D721Med (cell line): ENCODE results near the gene C1QTNF3.

ENCODE experiments used
- DNase-seq: peaks from one replicate; pipeline ENCODE4 v3.0.0; 2011; ENCODE audit warnings: low spot score; ENCODE audit not compliant: insufficient read length
- FAIRE-seq: peaks from 2 replicates; lab custom pipeline; 2011; peaks lifted over from hg19 to GRCh38; lab: Jason Lieb, UNC
- CTCF ChIP-seq: IDR thresholded peaks from 2 replicates; pipeline ENCODE4 v1.5.1; 2012; ENCODE audit warnings: mild to moderate bottlenecking, control low read depth; ENCODE audit not compliant: insufficient read depth; ENCODE audit errors: missing control alignments

Gene C1QTNF3

GRCh38 chr5:34045996-34046395 is 3.0 kb upstream of the C1QTNF3 start:
- no peak for TF ChIP-seq CTCF
- no peak for DNase-seq
- no peak for FAIRE-seq

DNA sequence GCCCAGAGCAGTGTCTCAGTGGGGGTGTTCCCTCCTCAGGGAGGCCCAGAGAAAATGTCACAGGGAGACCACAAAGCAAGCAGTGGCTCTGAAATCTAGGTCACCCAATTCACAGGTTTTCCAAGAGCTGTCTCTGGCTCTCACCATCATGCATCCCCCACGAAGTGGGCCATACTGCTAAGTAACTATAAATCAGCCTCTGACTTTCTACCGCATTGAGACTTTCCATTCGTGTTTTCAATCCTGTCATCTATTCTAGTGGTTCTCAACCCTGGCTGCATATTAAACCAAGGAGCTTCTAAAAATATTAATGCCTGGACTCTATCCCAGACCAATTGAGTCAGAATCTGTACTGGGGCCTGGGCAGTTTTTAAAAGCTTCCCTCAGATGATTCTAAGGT is 2.0 kb upstream of the C1QTNF3 start:
- no peak for DNase-seq
- TF ChIP-seq CTCF, result no peak
- no peak for FAIRE-seq

DNA sequence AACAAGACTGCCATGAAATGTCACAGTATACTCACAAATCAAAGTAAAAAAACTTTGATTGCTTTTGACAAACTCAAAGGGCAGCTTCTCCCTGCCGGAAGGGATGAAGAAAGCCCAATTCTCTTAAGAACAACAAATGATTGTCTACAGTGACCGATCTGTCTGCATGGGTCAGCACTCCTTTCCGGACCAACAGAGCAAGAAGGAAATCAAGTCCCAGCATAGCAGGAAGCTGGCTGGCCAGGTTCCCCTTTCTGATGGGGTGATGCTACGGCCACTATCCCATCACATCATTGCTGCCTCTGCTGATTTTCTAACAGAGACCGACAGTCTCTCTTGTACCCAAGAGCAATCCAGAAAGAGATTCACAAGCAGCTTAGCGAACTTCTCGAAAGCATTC is 692 bp downstream of the C1QTNF3 start:
- FAIRE-seq (no peak), DNase-seq (no peak)
- TF ChIP-seq CTCF, result no peak

DNA sequence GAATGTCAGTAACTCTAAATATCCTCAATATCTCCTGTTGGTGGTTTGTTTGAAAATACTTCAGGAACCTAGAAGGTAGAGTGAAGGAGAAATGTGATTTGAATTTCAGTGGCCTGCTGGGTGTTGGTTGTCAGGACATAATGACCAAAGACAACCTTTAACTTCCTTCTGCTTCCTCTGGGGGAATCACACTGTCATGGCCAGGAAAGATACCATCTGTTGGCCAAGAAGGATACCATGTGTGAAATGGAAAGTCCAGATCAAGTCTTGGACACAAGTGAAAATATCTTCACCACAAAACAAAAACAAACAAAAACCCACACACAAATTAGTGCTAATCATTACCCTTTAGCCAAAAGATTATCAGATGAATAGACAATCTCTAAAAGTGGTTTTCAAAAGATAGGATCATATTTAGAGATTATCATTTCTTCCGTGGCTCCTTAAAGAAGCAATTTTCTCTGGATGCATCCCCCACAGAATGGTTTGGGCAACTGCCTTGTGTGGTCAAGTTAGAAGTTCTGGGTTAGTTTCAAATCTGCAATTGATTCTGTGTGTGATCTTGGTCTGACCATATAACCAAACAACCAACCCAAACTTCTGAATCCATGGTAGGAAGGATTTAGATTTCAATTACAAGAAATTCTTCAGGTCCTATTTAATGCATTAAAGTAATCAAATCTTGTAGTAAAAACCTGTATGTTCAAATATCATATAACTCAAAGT is 1.6 kb downstream of the C1QTNF3 start:
- FAIRE-seq, result no peak
- no peak for TF ChIP-seq CTCF
- DNase-seq, result no peak

- FAIRE-seq (no peak), DNase-seq (no peak)
- no peak for TF ChIP-seq CTCF
Observed at GRCh38 chr5:34040472-34040871, 2.5 kb downstream of the C1QTNF3 start.

GRCh38 chr5:34039398-34040157 is 3.4 kb downstream of the C1QTNF3 start:
- no peak for TF ChIP-seq CTCF
- no peak for DNase-seq
- FAIRE-seq, result no peak

- FAIRE-seq (no peak), DNase-seq (no peak)
- no peak for TF ChIP-seq CTCF
Observed at GRCh38 chr5:34038838-34039237, 4.2 kb downstream of the C1QTNF3 start.
